Esophagus squamous epithelium (tissue), 5 donors: ENCODE results near the gene TPM1. TPM values are rescaled to one million over a fixed set of nuclear protein-coding genes. Genes with fewer than 3 reads are reported as not detected.
A peak's percentile ranks its signal among the peaks of the same experiment; 100 is the strongest.

Source experiments
- DNase-seq: peaks from one replicate; lab custom pipeline; 2025; lab: John Stamatoyannopoulos, UW
- H3K27ac ChIP-seq, 4 donors: fragments of 200-600 bp; sonication (generic); one replicate each; pipeline ENCODE4 v1.5.1; 2016 to 2019; ENCODE audit warnings: mild to moderate bottlenecking in 1 of 4
- H3K27me3 ChIP-seq, 4 donors: fragments of 200-600 bp; sonication (generic); 1 replicate in 3 of 4; 2 replicates in 1 of 4; pipeline versions ENCODE4 v1.5.1 to v1.6.0; 2017 to 2021; ENCODE audit warnings: antibody characterized with exemption in 1 of 4
- H3K36me3 ChIP-seq, 3 donors: fragments of 200-600 bp; sonication (generic); one replicate each; pipeline ENCODE4 v1.5.1; 2016 to 2019
- H3K4me1 ChIP-seq, 3 donors: fragments of 200-600 bp; sonication (generic); one replicate each; pipeline ENCODE4 v1.5.1; 2017 to 2019
- H3K4me3 ChIP-seq, 4 donors: fragments of 200-600 bp; sonication (generic); 1 replicate in 3 of 4; 2 replicates in 1 of 4; pipeline ENCODE4 v1.5.1; 2016 to 2019; ENCODE audit warnings: mild to moderate bottlenecking in 2 of 4, moderate library complexity in 1 of 4
- H3K9me3 ChIP-seq, 3 donors: fragments of 200-600 bp; sonication (generic); one replicate each; pipeline ENCODE4 v1.5.1; 2016 to 2019
- CTCF ChIP-seq, 6 experiments: fragments of 450-650 bp in 4 of 6; fragments of 200-600 bp in 2 of 6; sonication (generic) in 2 of 6; IDR thresholded peaks; one replicate each; pipeline ENCODE4 v1.5.1; 2016 to 2019; ENCODE audit warnings: antibody characterized with exemption in 6 of 6, mild to moderate bottlenecking in 4 of 6, moderate library complexity in 4 of 6
- POLR2A ChIP-seq, 4 donors: fragments of 450-650 bp; IDR thresholded peaks; one replicate each; pipeline ENCODE4 v1.6.1; 2017; ENCODE audit warnings: antibody characterized with exemption in 4 of 4, mild to moderate bottlenecking in 4 of 4, moderate library complexity in 3 of 4
- WGBS, 2 donors: methylation state at CpG; one replicate each; pipeline ENCODE4 v1.1.5; 2018; 5-methylcytosine and 5-hydroxymethylcytosine counted together
- intact Hi-C: fragments of 100-400 bp; cut with DNase I; formaldehyde crosslinking; loops from one replicate; pipeline ENCODE4 v1.15.0; 2022
- total RNA-seq, 4 donors: library from RNA; depleted of rRNA; stranded (reverse); fragments of >200 nt; gene quantifications; one replicate each; pipeline ENCODE4 v1.1.0, GENCODE V29; 2016
- donor health status: DM: yes; HTN: yes; CAD: no.

Gene TPM1
- total RNA-seq, 4 donors from 2014 or later = 44.3 to 680 (median 138) TPM

GRCh38 chr15:63047792-63048114 lies 5.2 kb downstream of the TPM1 start:
- 11 to 21% methylated on average over 6 to 7 of the region's 12 CpGs for WGBS, 2 donors
- intact Hi-C loops = no loop called here
- Histone ChIP-seq H3K9me3 (no peaks in the 10 kb centered on the region), H3K36me3 (no peaks in the 10 kb centered on the region), H3K4me1 (peaks cover 9 to 74% (median 28%) of the 10 kb centered on the region in 3 donors), H3K4me3 (peak overlapping the region; percentile 66 to 86 (median 82)), H3K27ac (peak overlapping the region; percentile 79 to 92 (median 86)), H3K27me3 (peaks cover 0 to 51% (median 6%) of the 10 kb centered on the region in 4 donors)
- no peak for DNase-seq
- TF ChIP-seq CTCF (IDR thresholded peaks at IDR 0.05) = no peak
- TF ChIP-seq POLR2A (IDR thresholded peaks at IDR 0.05) = no peak

- no CpG with 5 or more reads among the region's 75 CpGs for WGBS, 2 donors
- Histone ChIP-seq H3K4me3 (peak overlapping the region; percentile 66 to 86 (median 82)), H3K4me1 (peaks cover 5 to 74% (median 23%) of the 10 kb centered on the region in 3 donors), H3K27me3 (peaks cover 0 to 47% (median 6%) of the 10 kb centered on the region in 4 donors), H3K9me3 (no peaks in the 10 kb centered on the region), H3K27ac (peak overlapping the region; percentile 79 to 92 (median 86)), H3K36me3 (no peaks in the 10 kb centered on the region)
- DNase-seq = peak; percentile 39
- TF ChIP-seq POLR2A (IDR thresholded peaks at IDR 0.05) (peak in 1 of 4 donors; percentile 71), CTCF (IDR thresholded peaks at IDR 0.05) (peak; percentile 89 to 97 (median 92))
- intact Hi-C loops = no loop called here
These were observed 5.7 kb downstream of the TPM1 start for GRCh38 chr15:63048115-63048775.

GRCh38 chr15:63048776-63049665 lies 6.5 kb downstream of the TPM1 start:
- H3K36me3 ChIP-seq = no peaks in the 10 kb centered on the region
- no peak for DNase-seq
- H3K27me3 ChIP-seq = peaks cover 0 to 39% (median 2%) of the 10 kb centered on the region in 4 donors
- H3K9me3 ChIP-seq = no peaks in the 10 kb centered on the region
- intact Hi-C loops = no loop called here
- H3K27ac ChIP-seq = peak overlapping the region; percentile 79 to 92 (median 86)
- peaks cover 0 to 70% (median 22%) of the 10 kb centered on the region in 3 donors for H3K4me1 ChIP-seq
- TF ChIP-seq POLR2A (IDR thresholded peaks at IDR 0.05) (no peak), CTCF (IDR thresholded peaks at IDR 0.05) (no peak)
- peak overlapping the region; percentile 66 to 86 (median 82) for H3K4me3 ChIP-seq
- WGBS, 2 donors = 6 to 9% methylated on average over 13 to 26 of the region's 38 CpGs

- Histone ChIP-seq H3K4me1 (peaks cover 0 to 71% (median 25%) of the 10 kb centered on the region in 3 donors), H3K27ac (peak overlapping the region in 3 of 4 donors; percentile 85 to 92 (median 87)), H3K4me3 (peak overlapping the region in 2 of 4 donors; percentile 82 to 86), H3K9me3 (no peaks in the 10 kb centered on the region), H3K27me3 (peaks cover 0 to 30% (median 0%) of the 10 kb centered on the region in 4 donors), H3K36me3 (no peaks in the 10 kb centered on the region)
- 71 to 74% methylated on average over 8 of the region's 8 CpGs for WGBS, 2 donors
- TF ChIP-seq CTCF (IDR thresholded peaks at IDR 0.05) = no peak
- TF ChIP-seq POLR2A (IDR thresholded peaks at IDR 0.05) = no peak
- intact Hi-C loops = no loop called here
- DNase-seq = no peak
These were observed 7.3 kb downstream of the TPM1 start for GRCh38 chr15:63049783-63050371.
